GM20000 (cell line): ENCODE results near the gene ABCB6.

Experiments
- DNase-seq: peaks from one replicate; pipeline ENCODE4 v3.0.0; 2012; ENCODE audit warnings: low spot score
- TF ChIP-seq, protein P1 (sequence below): IDR thresholded peaks from 2 replicates; pipeline ENCODE4 v1.5.1; 2012; ENCODE audit warnings: mild to moderate bottlenecking, control low read depth; ENCODE audit errors: extremely low read depth, missing control alignments

The ABCB6 gene

DNA sequence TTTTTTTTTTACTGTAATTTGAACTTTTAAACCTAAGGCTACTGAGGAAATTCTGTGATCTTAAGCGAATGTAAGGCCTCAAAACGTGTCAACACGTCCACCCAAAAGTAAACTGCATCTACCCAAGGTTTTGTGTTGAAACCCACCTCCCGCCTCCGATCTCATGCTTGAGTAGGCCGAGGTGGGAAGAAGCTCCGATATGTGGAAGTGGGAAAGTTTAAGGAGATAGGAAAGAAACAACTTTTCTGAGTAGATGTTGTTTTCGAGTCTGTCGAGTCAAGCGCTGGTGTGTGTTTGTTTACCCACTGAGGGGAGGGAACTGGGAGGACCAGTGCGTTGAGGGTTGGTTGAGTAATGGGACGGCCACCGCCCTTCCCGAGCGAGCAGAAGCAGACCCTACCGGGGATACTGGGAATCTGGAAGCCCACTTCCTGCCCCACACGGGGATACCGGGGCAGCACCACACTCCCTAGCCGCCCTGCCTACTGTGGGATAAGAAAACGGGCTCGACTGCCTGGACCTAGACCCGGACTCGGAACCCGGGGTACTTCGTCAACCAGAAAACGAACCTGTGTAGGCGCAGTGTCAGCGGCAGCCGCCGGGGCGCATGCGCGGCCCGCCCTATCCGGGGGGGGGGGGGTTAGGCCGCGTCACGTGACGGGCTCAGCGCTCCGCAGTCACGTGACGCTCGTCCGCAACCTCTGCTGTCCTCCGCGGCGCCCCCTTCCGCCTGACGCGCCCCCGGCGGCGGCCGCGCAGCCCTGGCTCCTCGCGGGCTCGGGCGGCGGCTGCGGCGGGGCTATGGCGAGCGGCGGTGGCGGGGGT lies 41.0 kb downstream of the ABCB6 start, which contains the start of gene RETREG2:
Gene RETREG2, plus strand, starts transcription at position 724 of the 825 bp plus-strand sequence. Its CDS starts 78 bp downstream, at position 802.
- peak; percentile 99 for DNase-seq
- TF ChIP-seq, protein P1, sequence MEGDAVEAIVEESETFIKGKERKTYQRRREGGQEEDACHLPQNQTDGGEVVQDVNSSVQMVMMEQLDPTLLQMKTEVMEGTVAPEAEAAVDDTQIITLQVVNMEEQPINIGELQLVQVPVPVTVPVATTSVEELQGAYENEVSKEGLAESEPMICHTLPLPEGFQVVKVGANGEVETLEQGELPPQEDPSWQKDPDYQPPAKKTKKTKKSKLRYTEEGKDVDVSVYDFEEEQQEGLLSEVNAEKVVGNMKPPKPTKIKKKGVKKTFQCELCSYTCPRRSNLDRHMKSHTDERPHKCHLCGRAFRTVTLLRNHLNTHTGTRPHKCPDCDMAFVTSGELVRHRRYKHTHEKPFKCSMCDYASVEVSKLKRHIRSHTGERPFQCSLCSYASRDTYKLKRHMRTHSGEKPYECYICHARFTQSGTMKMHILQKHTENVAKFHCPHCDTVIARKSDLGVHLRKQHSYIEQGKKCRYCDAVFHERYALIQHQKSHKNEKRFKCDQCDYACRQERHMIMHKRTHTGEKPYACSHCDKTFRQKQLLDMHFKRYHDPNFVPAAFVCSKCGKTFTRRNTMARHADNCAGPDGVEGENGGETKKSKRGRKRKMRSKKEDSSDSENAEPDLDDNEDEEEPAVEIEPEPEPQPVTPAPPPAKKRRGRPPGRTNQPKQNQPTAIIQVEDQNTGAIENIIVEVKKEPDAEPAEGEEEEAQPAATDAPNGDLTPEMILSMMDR, result peak; percentile 53

DNA sequence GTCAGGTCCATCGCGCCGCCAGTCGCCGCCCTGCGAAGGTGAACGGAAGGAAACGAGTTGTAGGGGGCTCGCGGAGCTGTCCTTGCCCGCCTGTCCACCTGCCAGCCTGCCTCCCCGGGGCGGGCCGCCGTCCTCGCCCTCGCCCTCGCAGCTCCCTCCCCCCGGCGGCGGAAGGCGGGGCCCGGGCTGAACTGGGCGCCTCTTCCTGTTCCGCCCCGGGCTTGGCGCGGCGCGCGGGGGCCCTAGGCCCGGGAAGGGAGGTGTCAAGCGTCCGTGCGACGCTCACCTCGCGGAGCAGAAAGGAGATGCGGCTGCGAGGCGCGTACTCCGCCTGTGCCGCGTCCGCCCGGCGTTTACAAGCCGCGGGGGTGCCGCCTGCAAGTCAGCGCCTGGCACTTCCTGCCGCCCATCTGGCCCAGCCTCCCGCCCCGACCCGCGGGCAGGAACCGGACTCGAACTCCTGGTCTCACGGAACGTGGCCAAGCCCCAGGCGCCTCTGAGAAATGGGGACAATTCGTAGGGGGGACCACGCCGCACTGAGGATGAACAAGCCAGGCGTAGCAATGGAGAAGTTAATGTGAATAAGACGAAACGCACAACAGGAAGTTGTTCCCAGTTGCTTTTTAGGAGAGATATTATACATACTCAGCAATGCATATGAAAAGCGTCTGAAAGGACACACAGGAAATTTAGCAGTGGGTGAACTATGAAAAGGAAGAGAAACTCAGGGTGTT lies 41.8 kb downstream of the ABCB6 start, which contains the start of gene CNPPD1:
Gene CNPPD1, minus strand, starts transcription at position 108 of the 734 bp plus-strand sequence. Its CDS starts 97 bp downstream, at position 11.
- TF ChIP-seq, protein P1, result no peak

DNA sequence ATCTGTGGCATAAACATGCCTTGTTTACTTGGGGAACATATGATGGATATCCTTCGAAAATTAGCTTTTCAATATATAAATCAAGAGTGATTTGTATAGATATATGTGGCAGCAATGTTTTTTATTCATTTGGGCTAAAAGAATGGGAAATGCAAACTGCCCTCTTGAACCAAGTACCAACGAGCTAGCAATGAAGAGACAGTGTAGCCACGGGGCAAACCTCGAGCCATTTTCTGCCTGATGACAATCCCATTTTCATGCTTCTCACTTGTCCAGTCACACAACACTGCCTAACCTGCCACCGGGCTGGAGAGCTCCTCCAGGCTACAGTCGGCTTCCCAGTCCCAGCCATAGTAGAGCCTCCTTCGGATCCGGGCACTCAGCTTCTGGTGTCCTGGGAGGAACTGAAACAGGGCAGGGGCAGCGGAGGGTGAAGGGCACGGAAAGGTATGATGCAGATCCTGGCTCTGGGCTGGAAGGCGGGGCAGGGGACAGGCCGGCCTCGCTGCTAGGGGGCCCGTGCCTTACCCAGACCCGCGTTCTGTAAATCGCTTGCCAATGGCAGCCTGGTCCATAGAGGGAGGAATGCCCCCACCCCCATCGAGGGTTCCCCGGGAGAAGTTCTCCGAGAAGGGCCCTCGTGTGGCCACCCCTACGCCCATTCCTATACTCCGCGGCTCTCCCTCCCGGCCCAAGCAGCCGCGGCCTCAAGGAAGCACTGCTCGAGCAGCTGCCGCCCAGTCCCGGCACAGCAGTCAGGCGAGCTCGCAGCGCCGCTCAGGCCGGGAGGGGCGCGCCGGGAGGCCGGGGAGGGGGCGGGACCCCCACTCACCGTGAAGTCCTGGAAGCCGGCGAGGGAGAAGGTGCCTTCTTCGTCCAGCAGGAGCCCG lies 42.6 kb downstream of the ABCB6 start:
- peak; percentile 32 for DNase-seq
- TF ChIP-seq, protein P1, result no peak

More for the DNA sequence above, 41.8 kb downstream of the ABCB6 start, which contains the start of gene CNPPD1:
- DNase-seq, result peak; percentile 95

DNA sequence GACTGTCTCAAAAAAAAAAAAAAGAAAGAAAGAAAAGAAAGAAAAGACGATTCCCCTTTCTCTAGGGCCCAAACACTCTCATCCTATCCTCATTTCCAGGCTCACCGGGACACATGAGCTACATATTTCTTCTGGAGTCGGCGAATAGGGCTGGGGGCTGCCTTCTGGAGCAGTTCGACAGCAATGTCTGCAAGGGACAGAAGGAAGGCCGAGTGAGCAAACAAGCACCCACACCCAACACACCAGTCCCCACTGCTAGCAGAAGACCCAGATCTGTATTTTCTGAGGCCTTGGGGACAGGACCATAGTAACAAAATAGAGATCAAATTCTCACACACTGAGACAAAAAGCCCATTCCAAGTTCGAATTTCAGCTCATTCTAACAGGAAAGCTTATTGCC lies 43.3 kb downstream of the ABCB6 start:
- TF ChIP-seq, protein P1, result no peak

DNA sequence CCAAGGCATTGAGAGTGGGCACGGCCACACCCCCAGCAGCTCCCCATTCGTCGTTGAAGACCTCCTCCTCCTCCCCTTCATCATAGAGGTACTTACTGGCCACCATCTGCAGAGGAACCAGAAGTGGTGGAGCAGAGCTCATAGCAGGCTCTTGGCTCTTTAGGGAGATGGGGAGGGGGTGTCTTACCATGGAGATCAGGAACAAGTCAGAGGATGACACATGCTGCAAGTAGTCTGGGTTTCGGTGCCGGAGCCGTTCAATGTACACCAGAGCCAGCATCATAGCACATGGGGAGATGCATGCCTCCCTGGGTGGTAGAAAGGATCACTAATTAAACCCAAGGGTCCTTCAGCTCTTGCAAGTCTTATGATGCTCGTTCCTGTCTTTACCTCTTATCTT lies 44.0 kb downstream of the ABCB6 start:
- DNase-seq, result no peak
- TF ChIP-seq, protein P1, result no peak

More for the DNA sequence above, 43.3 kb downstream of the ABCB6 start:
- DNase-seq, result no peak

DNA sequence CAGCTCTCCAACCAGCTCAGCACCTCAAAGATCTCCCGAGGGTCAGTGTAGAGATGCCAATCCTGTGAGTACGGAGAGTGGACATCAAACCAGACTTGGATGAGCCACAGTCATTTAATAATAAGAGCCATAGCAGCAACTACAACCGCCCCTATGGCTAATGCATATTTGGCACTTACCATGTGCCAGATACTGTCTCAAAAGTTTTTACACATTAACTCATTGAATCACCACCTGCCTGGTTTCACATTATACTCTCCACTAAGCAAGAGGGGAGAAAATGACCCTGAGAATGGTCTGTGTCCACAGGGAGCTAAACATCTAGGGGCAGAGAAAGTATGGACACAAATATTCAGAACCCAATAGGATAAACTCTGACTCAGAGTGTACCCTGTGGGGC lies 44.6 kb downstream of the ABCB6 start:
- DNase-seq, result no peak
- TF ChIP-seq, protein P1, result no peak
